Measurements from ENCODE around the gene NEK7.

- TF ChIP-seq CTCF (IDR thresholded peaks at IDR 0.05) = no peak
- no peak for TF ChIP-seq POLR2A (IDR thresholded peaks at IDR 0.05)
Measured at GRCh38 chr1:198124673-198125072, 32.1 kb upstream of the NEK7 start.

All from ovary (tissue), 3 donors.